Measurements from ENCODE around the gene ETNPPL. TPM values are rescaled to one million over a fixed set of nuclear protein-coding genes. Genes with fewer than 3 reads are reported as not detected.

ETNPPL gene
- total RNA-seq, 2 donors from 2014 or later = not detected

Other genes starting within 250 kb of the ETNPPL start
- gene RPL34, start 142.5 kb downstream of the ETNPPL start, total RNA-seq = 1,000 to 10,000 TPM; 1,695 to 1,802 TPM
- 10 to 100 TPM; 59.1 to 69.0 TPM for gene OSTC, start 112.5 kb downstream of the ETNPPL start, total RNA-seq

Data from activated naive CD4-positive, alpha-beta T cell treated with anti-CD3 and anti-CD28 coated beads, Interleukin-2, amount 50 U/mL, for 72 hours (primary cell).